HepG2 (cell line): Measurements from ENCODE around the gene NAB1. TPM values are rescaled to one million over a fixed set of nuclear protein-coding genes. Genes with fewer than 3 reads are reported as not detected.

Source experiments
- AGO1 ChIP-seq: fragments of 200-400 bp; formaldehyde crosslinking; IDR thresholded peaks from 2 replicates; pipeline ENCODE4 v1.6.1; 2017; ENCODE audit warnings: mild to moderate bottlenecking, low read depth, low read length, moderate library complexity; ENCODE audit not compliant: poor library complexity, severe bottlenecking
- ATF7 ChIP-seq, 2 experiments: fragments of 450-650 bp in 1 of 2; sonication (generic) in 1 of 2; formaldehyde crosslinking in 1 of 2; IDR thresholded peaks; 2 replicates each; pipeline versions ENCODE4 v1.4.0 to v1.6.1; 2016 to 2020; ENCODE audit warnings: antibody characterized with exemption in 1 of 2, mild to moderate bottlenecking in 1 of 2, missing genetic modification reagents in 1 of 2
- ATRX ChIP-seq: sonication (generic); formaldehyde crosslinking; IDR thresholded peaks from 2 replicates; pipeline ENCODE4 v1.4.0; 2020; ENCODE audit warnings: missing genetic modification reagents, borderline replicate concordance
- CHD4 ChIP-seq: fragments of 200-600 bp; sonication (generic); IDR thresholded peaks from 2 replicates; pipeline ENCODE4 v1.7.0; 2017; ENCODE audit warnings: mild to moderate bottlenecking, low read length, borderline replicate concordance
- GTF3A ChIP-seq: sonication (generic); formaldehyde crosslinking; conservative IDR thresholded peaks from 2 replicates; pipeline ENCODE4 v1.4.0; 2020; ENCODE audit warnings: mild to moderate bottlenecking, missing genetic modification reagents
- HES4 ChIP-seq: sonication (generic); formaldehyde crosslinking; IDR thresholded peaks from 2 replicates; pipeline ENCODE4 v1.9.0; 2021; ENCODE audit warnings: mild to moderate bottlenecking, missing genetic modification reagents, borderline replicate concordance
- HMG20A ChIP-seq: IDR thresholded peaks from 2 replicates; pipeline ENCODE4 v1.6.1; 2016; ENCODE audit warnings: borderline replicate concordance
- IKZF1 ChIP-seq: fragments of 450-650 bp; IDR thresholded peaks from 2 replicates; pipeline ENCODE4 v1.7.1; 2016
- KLF11 ChIP-seq: IDR thresholded peaks from 2 replicates; pipeline ENCODE4 v1.6.1; 2016; ENCODE audit warnings: missing compliant biosample characterization
- MTA1 ChIP-seq: sonication (generic); formaldehyde crosslinking; IDR thresholded peaks from 2 replicates; pipeline ENCODE4 v1.4.0; 2020; ENCODE audit warnings: missing genetic modification reagents, mild to moderate bottlenecking, borderline replicate concordance
- MTA3 ChIP-seq: sonication (generic); formaldehyde crosslinking; IDR thresholded peaks from 2 replicates; pipeline ENCODE4 v1.4.0; 2020; ENCODE audit warnings: missing genetic modification reagents
- NPAS2 ChIP-seq: sonication (generic); formaldehyde crosslinking; IDR thresholded peaks from 2 replicates; pipeline ENCODE4 v1.8.0; 2022; ENCODE audit warnings: mild to moderate bottlenecking, missing genetic modification reagents, borderline replicate concordance
- RFX3 ChIP-seq: IDR thresholded peaks from 2 replicates; pipeline ENCODE4 v1.6.1; 2016; ENCODE audit warnings: missing biosample characterization, missing genetic modification reagents
- TBX3 ChIP-seq: fragments of 450-650 bp; IDR thresholded peaks from 2 replicates; pipeline ENCODE4 v1.6.1; 2017; ENCODE audit warnings: antibody characterized with exemption, mild to moderate bottlenecking, inconsistent platforms, borderline replicate concordance
- ZBTB21 ChIP-seq: sonication (generic); formaldehyde crosslinking; IDR thresholded peaks from 2 replicates; pipeline ENCODE4 v1.4.0; 2020; ENCODE audit warnings: missing genetic modification reagents
- ZNF10 ChIP-seq: sonication (generic); formaldehyde crosslinking; IDR thresholded peaks from 2 replicates; pipeline ENCODE4 v1.4.0; 2020; ENCODE audit warnings: mild to moderate bottlenecking, low read depth, missing genetic modification reagents, borderline replicate concordance
- ZNF235 ChIP-seq: sonication (generic); formaldehyde crosslinking; IDR thresholded peaks from 2 replicates; pipeline ENCODE4 v1.8.1; 2023; ENCODE audit warnings: mild to moderate bottlenecking, missing genetic modification reagents, borderline replicate concordance
- ZNF282 ChIP-seq: fragments of 450-650 bp; IDR thresholded peaks from 2 replicates; pipeline ENCODE4 v1.6.1; 2018; ENCODE audit not compliant: partially characterized antibody
- ZNF383 ChIP-seq: sonication (generic); formaldehyde crosslinking; IDR thresholded peaks from 2 replicates; pipeline ENCODE4 v1.4.0; 2020; ENCODE audit warnings: missing genetic modification reagents, mild to moderate bottlenecking, borderline replicate concordance
- ZNF558 ChIP-seq: sonication (generic); formaldehyde crosslinking; IDR thresholded peaks from 2 replicates; pipeline ENCODE4 v1.9.0; 2022; ENCODE audit warnings: mild to moderate bottlenecking, missing genetic modification reagents, borderline replicate concordance
- ZNF709 ChIP-seq: sonication (generic); formaldehyde crosslinking; IDR thresholded peaks from 2 replicates; pipeline ENCODE4 v1.5.0; 2020; ENCODE audit warnings: mild to moderate bottlenecking, missing genetic modification reagents
- ZNF761 ChIP-seq: sonication (generic); formaldehyde crosslinking; conservative IDR thresholded peaks from 2 replicates; pipeline ENCODE4 v1.4.0; 2020; ENCODE audit warnings: mild to moderate bottlenecking, missing genetic modification reagents
- ZNF792 ChIP-seq: IDR thresholded peaks from 2 replicates; pipeline ENCODE4 v1.6.1; 2016
- ZNF891 ChIP-seq: sonication (generic); formaldehyde crosslinking; IDR thresholded peaks from 2 replicates; pipeline ENCODE4 v1.5.0; 2020; ENCODE audit warnings: mild to moderate bottlenecking, missing genetic modification reagents
- polyA plus RNA-seq, 8 experiments: library from polyadenylated mRNA; depleted of rRNA in 3 of 8; stranded (reverse) in 7 of 8; unstranded in 1 of 8; fragments of >200 nt; fragmentation: Illumina TruSeq in 4 of 8; extraction: Trizol in 4 of 8; gene quantifications; 2 replicates each; pipeline versions ENCODE4 v1.2.1 to v1.2.3, GENCODE V29; 2011 to 2016; ENCODE audit warnings: low read depth in 4 of 8, missing spikeins in 1 of 8, mixed read lengths in 1 of 8; ENCODE audit not compliant: insufficient read depth in 1 of 8
- total RNA-seq, 5 experiments: library from RNA; depleted of rRNA; stranded (reverse); fragments of >200 nt; fragmentation: Illumina TruSeq; extraction: Trizol; gene quantifications; 2 replicates each; pipeline ENCODE4 v1.2.3, GENCODE V29; 2016; ENCODE audit warnings: low read depth in 1 of 5
- TF ChIP-seq, protein P1 (sequence below): sonication (generic); formaldehyde crosslinking; IDR thresholded peaks from 2 replicates; pipeline ENCODE4 v1.4.0; 2020; ENCODE audit warnings: missing genetic modification reagents
- TF ChIP-seq, protein P2 (sequence below): IDR thresholded peaks from 2 replicates; pipeline ENCODE4 v1.6.1; 2016
- TF ChIP-seq, protein P3 (sequence below): sonication (generic); formaldehyde crosslinking; IDR thresholded peaks from 2 replicates; pipeline ENCODE4 v1.8.0; 2022; ENCODE audit warnings: missing genetic modification reagents, mild to moderate bottlenecking, moderate library complexity, borderline replicate concordance

Gene NAB1
- total and polyA plus RNA-seq, 2 of the 13 experiments (the other 11 are each of a cell fraction or from before 2014, with no cell fraction given): 24.5 to 46.0 TPM

DNA sequence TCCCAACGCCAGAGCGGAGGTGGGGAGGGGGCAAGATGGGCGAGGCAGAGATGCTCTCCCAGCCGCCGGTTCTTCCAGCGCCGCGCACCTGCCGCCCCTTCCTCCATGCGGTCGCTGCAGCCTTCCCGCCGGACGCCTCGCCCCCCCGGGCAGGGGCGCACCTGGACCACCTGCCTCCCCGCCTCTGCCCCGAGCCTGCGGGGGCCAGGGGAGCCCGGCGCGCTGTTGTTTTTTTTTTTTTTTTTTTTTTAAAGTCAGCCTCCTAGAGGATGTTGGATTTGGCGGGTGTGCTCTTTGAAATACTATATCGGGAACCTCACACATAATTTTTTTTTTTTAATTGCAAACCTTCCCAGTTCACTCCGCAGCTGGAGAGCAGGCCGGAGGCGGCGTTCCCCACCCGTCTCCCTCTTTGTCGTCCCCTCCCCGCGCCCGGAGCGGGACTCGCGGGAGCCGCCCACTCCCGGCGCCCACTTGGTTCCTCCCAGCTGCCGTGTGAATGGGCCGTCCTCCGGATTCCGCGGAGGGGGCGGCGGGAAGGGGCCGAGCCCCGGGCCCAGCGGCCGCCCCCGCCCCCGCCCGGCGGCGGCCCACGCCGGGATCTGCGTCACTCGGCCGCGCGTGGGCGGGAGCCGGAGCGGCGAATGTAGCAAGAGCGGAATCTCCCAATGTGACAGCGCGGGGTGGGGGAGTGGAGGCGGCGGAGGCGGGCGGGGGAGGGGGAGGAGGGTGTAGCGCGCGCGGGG is 421 bp upstream of the NAB1 start (continued):
- TF ChIP-seq, protein P1, sequence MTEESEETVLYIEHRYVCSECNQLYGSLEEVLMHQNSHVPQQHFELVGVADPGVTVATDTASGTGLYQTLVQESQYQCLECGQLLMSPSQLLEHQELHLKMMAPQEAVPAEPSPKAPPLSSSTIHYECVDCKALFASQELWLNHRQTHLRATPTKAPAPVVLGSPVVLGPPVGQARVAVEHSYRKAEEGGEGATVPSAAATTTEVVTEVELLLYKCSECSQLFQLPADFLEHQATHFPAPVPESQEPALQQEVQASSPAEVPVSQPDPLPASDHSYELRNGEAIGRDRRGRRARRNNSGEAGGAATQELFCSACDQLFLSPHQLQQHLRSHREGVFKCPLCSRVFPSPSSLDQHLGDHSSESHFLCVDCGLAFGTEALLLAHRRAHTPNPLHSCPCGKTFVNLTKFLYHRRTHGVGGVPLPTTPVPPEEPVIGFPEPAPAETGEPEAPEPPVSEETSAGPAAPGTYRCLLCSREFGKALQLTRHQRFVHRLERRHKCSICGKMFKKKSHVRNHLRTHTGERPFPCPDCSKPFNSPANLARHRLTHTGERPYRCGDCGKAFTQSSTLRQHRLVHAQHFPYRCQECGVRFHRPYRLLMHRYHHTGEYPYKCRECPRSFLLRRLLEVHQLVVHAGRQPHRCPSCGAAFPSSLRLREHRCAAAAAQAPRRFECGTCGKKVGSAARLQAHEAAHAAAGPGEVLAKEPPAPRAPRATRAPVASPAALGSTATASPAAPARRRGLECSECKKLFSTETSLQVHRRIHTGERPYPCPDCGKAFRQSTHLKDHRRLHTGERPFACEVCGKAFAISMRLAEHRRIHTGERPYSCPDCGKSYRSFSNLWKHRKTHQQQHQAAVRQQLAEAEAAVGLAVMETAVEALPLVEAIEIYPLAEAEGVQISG: peak; percentile 23; the same call in 1 of the 2 replicates
- TF ChIP-seq, protein P2, sequence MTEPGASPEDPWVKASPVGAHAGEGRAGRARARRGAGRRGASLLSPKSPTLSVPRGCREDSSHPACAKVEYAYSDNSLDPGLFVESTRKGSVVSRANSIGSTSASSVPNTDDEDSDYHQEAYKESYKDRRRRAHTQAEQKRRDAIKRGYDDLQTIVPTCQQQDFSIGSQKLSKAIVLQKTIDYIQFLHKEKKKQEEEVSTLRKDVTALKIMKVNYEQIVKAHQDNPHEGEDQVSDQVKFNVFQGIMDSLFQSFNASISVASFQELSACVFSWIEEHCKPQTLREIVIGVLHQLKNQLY (CRISPR knock-in tag): no peak
- TF ChIP-seq ZNF558 (peak; percentile 33; the same call in 1 of the 2 replicates), ZNF10 (CRISPR knock-in tag) (no peak), AGO1 (peak; percentile 22), ZNF235 (no peak), TBX3 (no peak), ZNF891 (CRISPR knock-in tag) (no peak), GTF3A (no peak), ATRX (no peak), ZNF383 (no peak), ZNF709 (CRISPR knock-in tag) (0 out of 2 replicates have a peak, but pooled peaks have one; percentile 51), CHD4 (no peak), MTA1 (CRISPR knock-in tag) (peak; percentile 24; the same call in 1 of the 2 replicates), ATF7 (IDR thresholded peaks at IDR 0.05) (no peak), ATF7 (CRISPR knock-in tag; IDR thresholded peaks at IDR 0.05) (no peak), ZNF282 (no peak), ZNF761 (CRISPR knock-in tag) (no peak), ZBTB21 (CRISPR knock-in tag) (no peak), KLF11 (CRISPR knock-in tag) (no peak), HMG20A (CRISPR knock-in tag) (no peak), RFX3 (CRISPR knock-in tag) (no peak), ZNF792 (CRISPR knock-in tag) (no peak), MTA3 (CRISPR knock-in tag) (no peak), HES4 (CRISPR knock-in tag) (peak; percentile 52; the same call in 1 of the 2 replicates), NPAS2 (CRISPR knock-in tag) (no peak), IKZF1 (no peak)
- TF ChIP-seq, protein P3, sequence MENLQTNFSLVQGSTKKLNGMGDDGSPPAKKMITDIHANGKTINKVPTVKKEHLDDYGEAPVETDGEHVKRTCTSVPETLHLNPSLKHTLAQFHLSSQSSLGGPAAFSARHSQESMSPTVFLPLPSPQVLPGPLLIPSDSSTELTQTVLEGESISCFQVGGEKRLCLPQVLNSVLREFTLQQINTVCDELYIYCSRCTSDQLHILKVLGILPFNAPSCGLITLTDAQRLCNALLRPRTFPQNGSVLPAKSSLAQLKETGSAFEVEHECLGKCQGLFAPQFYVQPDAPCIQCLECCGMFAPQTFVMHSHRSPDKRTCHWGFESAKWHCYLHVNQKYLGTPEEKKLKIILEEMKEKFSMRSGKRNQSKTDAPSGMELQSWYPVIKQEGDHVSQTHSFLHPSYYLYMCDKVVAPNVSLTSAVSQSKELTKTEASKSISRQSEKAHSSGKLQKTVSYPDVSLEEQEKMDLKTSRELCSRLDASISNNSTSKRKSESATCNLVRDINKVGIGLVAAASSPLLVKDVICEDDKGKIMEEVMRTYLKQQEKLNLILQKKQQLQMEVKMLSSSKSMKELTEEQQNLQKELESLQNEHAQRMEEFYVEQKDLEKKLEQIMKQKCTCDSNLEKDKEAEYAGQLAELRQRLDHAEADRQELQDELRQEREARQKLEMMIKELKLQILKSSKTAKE: no peak
